T1000 (cell line): ENCODE measurements around the gene CASP12.

Experiments
- DNase-seq: peaks from one replicate; lab custom pipeline; 2025; ENCODE audit warnings: mixed read lengths; lab: John Stamatoyannopoulos, UW

CASP12 gene

GRCh38 chr11:104892723-104893511 is 5.3 kb downstream of the CASP12 start:
- DNase-seq, result no peak

GRCh38 chr11:104891135-104891534 is 7.1 kb downstream of the CASP12 start:
- DNase-seq, result no peak

DNA sequence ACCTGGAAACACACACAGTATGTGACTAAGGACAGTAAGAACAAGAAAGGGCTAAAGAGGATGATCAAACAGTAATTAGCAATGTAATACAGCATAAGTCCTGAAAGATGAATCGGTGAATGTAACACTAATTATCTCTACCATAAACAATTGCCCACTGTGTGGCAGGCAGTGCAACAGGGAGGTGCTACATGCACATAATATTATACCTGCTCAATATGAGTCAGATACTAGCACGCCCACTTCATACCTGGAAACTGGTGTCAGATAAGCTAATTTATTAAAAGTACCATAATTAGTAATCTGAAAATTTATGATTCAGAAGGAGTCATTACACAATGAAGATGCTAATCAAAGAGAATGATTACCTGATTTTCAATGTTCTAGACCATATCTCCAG is 14.9 kb downstream of the CASP12 start:
- DNase-seq, result no peak

DNA sequence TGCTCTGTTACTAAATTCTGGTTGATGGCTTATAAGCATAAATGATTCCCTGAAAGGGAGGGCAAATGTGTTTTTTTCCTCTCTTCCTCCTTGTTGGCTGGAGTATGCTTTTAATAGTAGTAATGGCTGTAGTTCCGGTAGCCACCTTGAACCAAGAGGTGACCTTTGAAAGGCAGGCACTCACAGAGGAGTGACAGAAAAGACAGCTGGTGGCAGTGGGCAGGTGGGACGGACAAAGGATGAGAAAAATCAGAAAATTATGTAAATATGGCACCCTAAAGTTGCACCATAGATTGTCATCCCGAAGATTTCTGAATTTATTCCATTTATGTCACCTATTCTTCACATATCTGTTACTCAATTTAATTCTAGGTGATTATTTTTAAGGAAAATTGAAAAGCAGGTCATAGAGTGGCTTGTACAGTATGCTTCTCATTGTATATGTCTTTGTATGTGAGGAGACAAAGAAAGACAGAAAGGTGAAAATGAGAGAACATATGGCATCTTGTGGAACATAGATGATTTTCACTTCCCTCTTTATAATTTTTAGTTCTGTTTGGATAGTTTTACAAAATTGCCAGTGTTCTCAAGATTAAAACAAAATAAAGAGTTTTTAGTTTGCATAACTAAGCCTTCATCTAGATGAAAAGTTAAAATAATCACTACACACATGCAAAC is 17.0 kb downstream of the CASP12 start:
- DNase-seq, result no peak

DNA sequence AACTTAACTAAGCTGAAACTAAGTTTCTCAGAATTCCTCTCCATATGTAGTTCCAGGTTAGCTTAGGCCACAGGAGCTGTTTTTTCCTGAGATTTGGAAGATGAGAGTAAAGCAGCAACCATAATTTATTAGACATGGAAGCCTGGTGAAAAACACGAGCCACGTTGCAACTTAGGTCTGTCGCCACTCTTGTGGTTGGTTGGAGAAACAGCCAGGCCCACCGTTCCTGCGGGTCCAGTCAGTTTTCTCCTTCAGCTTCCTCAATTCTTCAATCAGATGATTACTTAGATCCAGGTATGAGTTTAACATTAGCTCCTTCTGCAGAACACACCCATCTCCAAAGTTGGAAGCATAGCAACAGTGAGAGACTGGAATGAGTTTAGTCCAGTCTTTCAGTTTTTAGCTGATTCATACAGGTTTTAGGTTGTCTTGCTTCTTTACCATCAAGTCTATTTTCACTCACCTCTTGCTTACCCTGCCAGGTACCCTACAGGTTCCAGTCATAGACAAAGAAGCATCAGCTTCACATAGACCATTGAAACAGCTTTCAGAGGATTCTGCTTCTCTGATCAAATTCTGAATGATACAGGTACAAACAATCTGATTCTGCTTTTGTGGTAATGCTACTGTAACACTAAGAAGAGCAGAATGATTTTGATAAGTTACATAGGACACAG is 18.6 kb downstream of the CASP12 start:
- no peak for DNase-seq

- DNase-seq, result no peak
These were observed 21.3 kb downstream of the CASP12 start for GRCh38 chr11:104876861-104877431.

DNA sequence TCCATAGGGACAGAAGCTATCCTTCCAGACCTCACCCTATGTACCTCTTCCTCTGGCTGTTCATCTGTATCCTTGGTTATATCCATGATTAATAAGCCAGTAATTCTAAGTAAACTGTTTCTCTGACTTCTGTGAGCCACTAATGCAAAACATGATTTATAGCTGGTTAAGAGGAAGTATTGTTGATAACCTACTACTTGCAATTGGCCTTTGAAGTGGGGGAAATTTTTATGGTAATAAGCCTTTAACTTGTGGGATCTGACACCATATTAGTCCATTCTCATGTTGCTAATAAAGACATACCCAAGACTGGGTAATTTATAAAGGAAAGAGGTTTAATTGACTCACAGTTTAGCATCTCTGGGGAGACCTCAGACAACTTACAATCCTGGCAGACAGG is 21.9 kb downstream of the CASP12 start:
- DNase-seq, result no peak

- no peak for DNase-seq
These were observed 25.0 kb downstream of the CASP12 start for GRCh38 chr11:104873252-104873651.

GRCh38 chr11:104872393-104872792 is 25.9 kb downstream of the CASP12 start:
- no peak for DNase-seq

DNA sequence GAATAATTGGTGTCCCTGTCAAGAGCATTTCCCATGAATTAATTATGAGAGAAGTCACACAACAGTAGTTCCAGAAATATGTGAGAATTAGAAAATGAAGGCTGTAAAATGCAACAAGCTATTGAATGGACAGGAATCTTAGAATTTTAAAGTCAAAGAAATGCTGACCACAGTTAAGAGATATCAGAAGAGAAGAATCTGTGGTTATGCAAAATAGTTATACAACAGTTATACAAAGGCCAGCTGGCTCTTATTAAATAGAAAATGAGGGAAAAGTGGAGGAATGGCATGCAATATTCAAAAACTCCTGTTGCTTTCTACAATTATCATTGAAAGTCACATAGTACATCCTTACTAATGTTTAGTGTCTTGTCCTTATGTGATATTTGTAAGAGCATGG is 27.4 kb downstream of the CASP12 start:
- no peak for DNase-seq

- DNase-seq, result no peak
These were observed 31.4 kb downstream of the CASP12 start for GRCh38 chr11:104866815-104867214.

- DNase-seq, result no peak
These were observed 39.1 kb downstream of the CASP12 start for GRCh38 chr11:104858882-104859775.

- DNase-seq, result no peak
These were observed 41.7 kb downstream of the CASP12 start for GRCh38 chr11:104856607-104857006.

GRCh38 chr11:104855965-104856364 is 42.3 kb downstream of the CASP12 start:
- DNase-seq, result no peak

GRCh38 chr11:104853276-104853675 is 45.0 kb downstream of the CASP12 start:
- no peak for DNase-seq

DNA sequence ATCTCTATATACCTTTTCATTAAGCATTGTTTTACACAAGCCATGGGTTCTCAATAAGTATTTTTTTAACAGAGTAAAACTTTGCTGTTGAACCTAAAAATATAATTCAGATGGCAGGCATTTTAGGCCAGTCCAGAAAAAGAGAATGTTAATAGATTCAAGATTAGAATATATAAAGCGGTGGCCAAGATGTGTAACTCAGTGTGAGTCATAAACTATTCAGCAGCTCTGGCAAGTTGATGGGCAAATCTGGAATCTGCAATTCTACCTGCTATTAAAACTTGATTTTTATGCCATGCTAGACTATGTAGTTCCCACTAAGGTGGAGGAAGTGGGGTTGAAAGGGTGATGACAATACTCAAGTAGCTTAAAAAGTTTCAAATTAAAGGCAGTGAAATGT is 45.4 kb downstream of the CASP12 start:
- DNase-seq, result no peak

GRCh38 chr11:104846216-104846615 is 52.0 kb downstream of the CASP12 start:
- DNase-seq, result no peak

GRCh38 chr11:104844451-104844850 is 53.8 kb downstream of the CASP12 start:
- no peak for DNase-seq

DNA sequence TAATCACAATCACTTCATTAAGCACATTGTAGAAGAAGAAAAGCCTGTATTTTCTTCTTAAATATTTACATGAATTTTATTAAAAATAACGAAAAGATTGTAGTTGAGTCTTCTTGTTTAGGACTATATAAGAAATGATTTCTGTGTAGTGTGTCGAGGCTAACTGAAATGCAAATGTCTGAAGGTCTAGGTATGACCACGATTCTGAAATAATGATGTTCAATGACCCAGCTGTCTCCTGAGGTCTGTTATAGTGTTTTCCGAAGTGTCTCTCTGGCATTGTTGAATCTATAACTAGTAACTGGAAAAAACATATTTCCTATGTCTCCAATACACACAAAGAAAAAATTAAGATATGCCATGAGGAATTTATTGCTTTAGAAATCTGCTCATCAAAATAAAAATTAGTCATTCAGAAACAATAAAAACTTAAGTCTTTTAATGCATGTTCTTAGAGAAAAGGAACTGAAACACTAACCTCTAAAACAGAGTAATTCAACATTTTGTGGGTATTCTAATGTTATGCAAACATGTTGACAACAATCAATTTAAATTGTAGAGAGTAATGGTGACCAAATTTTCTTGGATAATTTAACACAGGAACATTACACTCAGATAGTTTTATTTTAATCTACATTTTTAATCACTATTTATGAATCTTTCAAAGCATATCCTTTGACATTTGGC is 55.0 kb downstream of the CASP12 start:
- no peak for DNase-seq

GRCh38 chr11:104841973-104842525 is 56.2 kb downstream of the CASP12 start:
- no peak for DNase-seq

DNA sequence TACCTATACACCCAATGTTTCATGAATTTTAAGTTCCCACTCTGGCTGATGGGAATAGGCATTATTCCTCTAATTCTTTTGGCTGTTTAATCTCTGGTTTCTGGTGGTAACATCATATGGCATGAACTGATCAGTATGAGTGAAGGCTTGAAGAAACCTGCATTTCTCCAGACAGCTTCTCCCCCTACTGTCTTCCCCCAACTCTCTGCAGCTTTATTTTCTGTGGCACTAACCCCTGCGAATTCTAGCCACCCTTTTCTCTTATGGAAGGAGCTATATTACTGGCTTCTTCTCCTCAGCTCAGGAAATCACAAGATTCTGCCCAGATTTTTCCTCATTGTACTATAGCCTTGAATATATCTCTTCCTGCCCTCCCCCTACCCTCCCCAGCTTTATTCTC is 57.1 kb downstream of the CASP12 start:
- no peak for DNase-seq
